MM.1S (cell line): Measurements from ENCODE around the gene RAI1.

ENCODE experiments used
- EZH2 ChIP-seq: fragments of 300-600 bp; sonication (generic); optimal IDR thresholded peaks from 2 replicates; pipeline ENCODE3; 2017; ENCODE audit warnings: low read depth, mild to moderate bottlenecking, antibody characterized with exemption, low read length, mixed read lengths
- TF ChIP-seq, protein P1 (sequence below): fragments of 300-600 bp; sonication (generic); IDR thresholded peaks from 2 replicates; pipeline ENCODE4 v1.5.1; 2016; ENCODE audit warnings: antibody characterized with exemption, low read length, mixed read lengths

DNA sequence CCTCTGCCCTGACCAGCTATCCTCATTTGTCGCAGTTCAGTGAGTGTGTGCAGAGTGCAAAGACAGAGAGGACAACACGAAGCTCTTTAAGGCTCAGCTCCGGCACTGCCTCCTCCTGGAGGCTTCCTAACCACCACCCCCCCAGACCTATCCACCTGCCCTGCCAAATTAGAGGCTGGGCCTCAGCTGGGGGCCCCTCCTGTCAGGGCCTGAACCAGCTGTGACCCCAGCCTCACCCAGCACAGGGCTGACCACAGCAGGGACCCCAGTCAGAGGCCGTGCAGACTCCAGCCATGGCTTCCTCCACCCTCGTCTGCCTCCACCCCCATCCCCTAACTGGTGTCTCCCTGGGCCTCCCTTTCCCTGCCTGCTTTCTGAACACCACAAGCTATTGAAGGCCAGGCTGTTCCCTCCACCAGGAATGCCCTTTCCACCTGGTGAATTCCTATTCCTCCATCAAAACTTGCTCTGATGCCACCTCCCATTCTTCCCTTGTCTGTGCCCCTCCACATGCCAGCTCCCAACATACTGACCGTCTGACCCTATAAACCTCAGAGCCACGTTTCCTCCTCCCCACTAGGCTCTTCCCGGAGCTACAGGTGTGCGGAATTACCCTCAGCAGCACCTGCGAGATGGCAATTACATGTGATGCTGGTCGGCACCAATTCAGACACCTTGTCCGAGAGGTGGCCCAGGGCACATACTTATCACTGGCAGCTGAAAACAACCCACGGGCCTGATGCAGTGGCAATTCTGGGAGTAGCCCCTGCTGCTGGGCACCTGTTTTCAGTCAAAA lies 146.8 kb downstream of the RAI1 start:
- TF ChIP-seq EZH2, result no peak
- TF ChIP-seq, protein P1, sequence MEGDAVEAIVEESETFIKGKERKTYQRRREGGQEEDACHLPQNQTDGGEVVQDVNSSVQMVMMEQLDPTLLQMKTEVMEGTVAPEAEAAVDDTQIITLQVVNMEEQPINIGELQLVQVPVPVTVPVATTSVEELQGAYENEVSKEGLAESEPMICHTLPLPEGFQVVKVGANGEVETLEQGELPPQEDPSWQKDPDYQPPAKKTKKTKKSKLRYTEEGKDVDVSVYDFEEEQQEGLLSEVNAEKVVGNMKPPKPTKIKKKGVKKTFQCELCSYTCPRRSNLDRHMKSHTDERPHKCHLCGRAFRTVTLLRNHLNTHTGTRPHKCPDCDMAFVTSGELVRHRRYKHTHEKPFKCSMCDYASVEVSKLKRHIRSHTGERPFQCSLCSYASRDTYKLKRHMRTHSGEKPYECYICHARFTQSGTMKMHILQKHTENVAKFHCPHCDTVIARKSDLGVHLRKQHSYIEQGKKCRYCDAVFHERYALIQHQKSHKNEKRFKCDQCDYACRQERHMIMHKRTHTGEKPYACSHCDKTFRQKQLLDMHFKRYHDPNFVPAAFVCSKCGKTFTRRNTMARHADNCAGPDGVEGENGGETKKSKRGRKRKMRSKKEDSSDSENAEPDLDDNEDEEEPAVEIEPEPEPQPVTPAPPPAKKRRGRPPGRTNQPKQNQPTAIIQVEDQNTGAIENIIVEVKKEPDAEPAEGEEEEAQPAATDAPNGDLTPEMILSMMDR, result no peak
